Uterus (tissue), 4 donors: ENCODE results near the gene SP5. TPM values are rescaled to one million over a fixed set of nuclear protein-coding genes. Genes with fewer than 3 reads are reported as not detected.

ENCODE experiments used
- DNase-seq, 2 donors: peaks; one replicate each; pipeline ENCODE4 v3.0.0-alpha.2; 2019 to 2020
- H3K27ac ChIP-seq, 2 donors: fragments of 200-600 bp; sonication (generic); 1 replicate in 1 of 2; 2 replicates in 1 of 2; pipeline ENCODE4 v1.5.1; 2016 to 2018
- H3K27me3 ChIP-seq, 2 donors: fragments of 200-600 bp; sonication (generic); one replicate each; pipeline ENCODE4 v1.5.1; 2018 to 2019; ENCODE audit warnings: control low read depth in 1 of 2
- H3K36me3 ChIP-seq, 2 donors: fragments of 200-600 bp; sonication (generic); one replicate each; pipeline ENCODE4 v1.5.1; 2019; ENCODE audit warnings: control low read depth in 1 of 2
- H3K4me1 ChIP-seq, 2 donors: fragments of 200-600 bp; sonication (generic); one replicate each; pipeline ENCODE4 v1.5.1; 2018 to 2019; ENCODE audit warnings: control low read depth in 1 of 2
- H3K4me3 ChIP-seq, 2 donors: fragments of 200-600 bp; sonication (generic); 1 replicate in 1 of 2; 2 replicates in 1 of 2; pipeline ENCODE4 v1.5.1; 2018 to 2019; ENCODE audit warnings: mild to moderate bottlenecking in 1 of 2
- H3K9me3 ChIP-seq, 2 donors: fragments of 200-600 bp; sonication (generic); one replicate each; pipeline ENCODE4 v1.5.1; 2019; ENCODE audit warnings: control low read depth in 1 of 2
- CTCF ChIP-seq, 4 experiments: fragments of 200-600 bp in 2 of 4; fragments of 450-650 bp in 2 of 4; sonication (generic) in 2 of 4; IDR thresholded peaks; one replicate each; pipeline ENCODE4 v1.5.1; 2016 to 2019; ENCODE audit warnings: antibody characterized with exemption in 4 of 4, mild to moderate bottlenecking in 2 of 4, moderate library complexity in 1 of 4
- POLR2A ChIP-seq, 2 donors: fragments of 450-650 bp; IDR thresholded peaks; one replicate each; pipeline ENCODE4 v1.6.1; 2016; ENCODE audit warnings: antibody characterized with exemption in 2 of 2, mild to moderate bottlenecking in 1 of 2, moderate library complexity in 1 of 2
- intact Hi-C: fragments of 100-400 bp; cut with DNase I; formaldehyde crosslinking; loops from one replicate; pipeline ENCODE4 v1.15.1; 2023; ENCODE audit warnings: low total_unique reads
- total RNA-seq, 4 donors: library from RNA; depleted of rRNA in 3 of 4; stranded (reverse); fragments of >200 nt in 3 of 4; gene quantifications; one replicate each; pipeline versions ENCODE4 v1.1.0 to v1.2.4, GENCODE V29; 2014 to 2023
- donor health status: DM: yes; HTN: yes; CAD: no.

Gene SP5
- total RNA-seq, 4 donors from 2014 or later, result 0.90 to 4.2 (median 1.0) TPM; not detected in 1

DNA sequence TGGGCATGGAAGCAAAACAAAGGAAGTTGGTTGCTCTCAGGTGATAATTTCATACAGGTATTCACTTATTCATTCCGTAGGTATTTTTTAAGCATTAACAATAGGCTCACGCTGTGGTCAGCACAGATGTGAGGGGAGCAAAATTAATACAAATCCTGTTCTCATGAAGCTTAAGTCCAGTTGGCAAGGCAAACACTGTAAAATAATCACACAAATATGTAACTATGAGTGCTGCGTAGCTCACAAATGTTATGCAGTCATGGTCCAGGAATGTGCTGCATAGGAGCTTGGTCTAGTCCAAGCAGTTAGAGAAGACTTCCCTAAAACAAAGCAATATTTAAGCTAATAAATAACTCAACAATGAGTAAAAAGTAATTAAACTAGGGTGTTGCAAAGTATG lies 23.9 kb downstream of the SP5 start:
- no peak overlapping the region for H3K27ac ChIP-seq
- no peak for TF ChIP-seq POLR2A (IDR thresholded peaks at IDR 0.05)
- TF ChIP-seq CTCF (IDR thresholded peaks at IDR 0.05), result no peak
- no peaks in the 10 kb centered on the region for H3K4me1 ChIP-seq
- no peak for DNase-seq
- no peaks in the 10 kb centered on the region for H3K36me3 ChIP-seq
- no peaks in the 10 kb centered on the region for H3K9me3 ChIP-seq
- no peak overlapping the region for H3K4me3 ChIP-seq
- no peaks in the 10 kb centered on the region for H3K27me3 ChIP-seq
- intact Hi-C loops, result no loop called here

DNA sequence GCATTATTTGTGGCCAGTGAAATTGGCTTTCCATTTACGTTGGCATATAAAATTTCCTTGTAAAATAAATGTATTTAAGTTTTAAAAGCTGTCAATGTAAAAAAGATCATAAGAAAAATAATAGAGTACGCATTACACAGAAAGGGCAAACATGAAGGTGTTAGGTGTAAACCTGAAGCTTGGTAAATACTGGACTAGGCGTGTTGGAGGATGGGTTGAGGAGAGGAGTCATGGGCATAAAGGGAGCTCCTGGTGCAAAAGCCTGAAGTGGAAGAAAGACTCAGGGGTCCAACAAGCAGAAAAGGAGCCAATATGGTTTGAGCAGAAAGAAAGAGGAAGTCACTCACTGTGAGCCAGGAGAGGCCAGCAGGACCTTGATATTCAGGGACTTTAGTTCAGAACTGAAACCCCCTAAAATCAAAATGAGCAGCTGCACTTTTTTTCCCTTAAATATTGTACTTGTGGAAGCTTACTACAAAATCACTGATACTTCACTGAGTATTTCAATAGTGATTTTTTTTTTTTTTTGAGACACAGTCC lies 24.4 kb downstream of the SP5 start:
- no peak overlapping the region for H3K4me3 ChIP-seq
- H3K27ac ChIP-seq, result no peak overlapping the region
- no peaks in the 10 kb centered on the region for H3K36me3 ChIP-seq
- TF ChIP-seq CTCF (IDR thresholded peaks at IDR 0.05) (no peak), POLR2A (IDR thresholded peaks at IDR 0.05) (no peak)
- intact Hi-C loops, result no loop called here
- no peaks in the 10 kb centered on the region for H3K9me3 ChIP-seq
- H3K4me1 ChIP-seq, result no peaks in the 10 kb centered on the region
- no peak for DNase-seq
- no peaks in the 10 kb centered on the region for H3K27me3 ChIP-seq

DNA sequence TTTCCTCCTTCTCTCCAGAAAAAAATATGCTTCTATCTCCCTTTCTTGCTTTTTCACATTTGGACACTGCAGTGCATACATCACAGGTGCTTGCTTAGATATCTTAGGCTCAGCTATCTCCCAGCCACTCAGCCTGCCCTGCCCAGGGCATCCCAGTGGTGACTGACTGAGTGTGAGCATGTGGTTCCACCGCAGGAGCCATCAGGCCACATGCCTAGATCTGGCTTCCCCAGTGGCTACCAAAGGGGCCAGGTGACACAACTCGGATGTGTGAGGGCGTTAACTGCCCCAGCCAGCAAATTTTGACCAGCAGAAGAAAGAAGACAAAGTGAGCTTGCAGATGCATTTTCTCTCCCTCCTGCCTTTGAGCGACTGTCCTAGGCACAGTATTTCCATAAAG lies 25.5 kb downstream of the SP5 start:
- H3K4me1 ChIP-seq, result no peaks in the 10 kb centered on the region
- no peaks in the 10 kb centered on the region for H3K36me3 ChIP-seq
- H3K27me3 ChIP-seq, result no peaks in the 10 kb centered on the region
- H3K4me3 ChIP-seq, result no peak overlapping the region
- H3K9me3 ChIP-seq, result no peaks in the 10 kb centered on the region
- no peak overlapping the region for H3K27ac ChIP-seq
- TF ChIP-seq POLR2A (IDR thresholded peaks at IDR 0.05), result no peak
- TF ChIP-seq CTCF (IDR thresholded peaks at IDR 0.05), result no peak
- intact Hi-C loops, result no loop called here
- no peak for DNase-seq

DNA sequence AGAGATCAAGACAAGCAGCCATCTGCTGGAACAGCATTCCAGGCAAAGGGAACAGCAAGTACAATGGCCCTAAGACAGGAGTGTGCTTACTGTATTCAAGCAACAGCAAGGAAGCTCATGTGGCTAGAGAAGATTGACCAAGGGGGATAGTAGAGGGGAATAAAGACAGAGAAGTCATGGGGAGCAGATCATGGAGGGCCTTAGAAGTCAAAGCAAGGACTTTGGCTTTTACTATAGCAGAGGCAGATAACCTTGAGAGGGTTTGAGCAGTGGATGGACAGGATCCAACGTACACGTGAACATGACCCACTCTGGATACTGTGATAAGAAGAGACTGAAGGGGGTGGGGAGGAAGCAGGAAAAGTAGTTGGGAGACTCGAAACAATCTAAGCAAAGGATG lies 26.9 kb downstream of the SP5 start:
- H3K4me3 ChIP-seq, result no peak overlapping the region
- no peak for DNase-seq
- H3K27ac ChIP-seq, result no peak overlapping the region
- no peaks in the 10 kb centered on the region for H3K36me3 ChIP-seq
- H3K27me3 ChIP-seq, result no peaks in the 10 kb centered on the region
- intact Hi-C loops, result no loop called here
- no peaks in the 10 kb centered on the region for H3K4me1 ChIP-seq
- TF ChIP-seq CTCF (IDR thresholded peaks at IDR 0.05), result no peak
- no peaks in the 10 kb centered on the region for H3K9me3 ChIP-seq

- Histone ChIP-seq H3K9me3 (no peaks in the 10 kb centered on the region), H3K4me1 (no peaks in the 10 kb centered on the region), H3K36me3 (no peaks in the 10 kb centered on the region), H3K27ac (no peak overlapping the region), H3K4me3 (no peak overlapping the region), H3K27me3 (no peaks in the 10 kb centered on the region)
- no peak for DNase-seq
- TF ChIP-seq CTCF (IDR thresholded peaks at IDR 0.05) (no peak), POLR2A (IDR thresholded peaks at IDR 0.05) (no peak)
- intact Hi-C loops, result no loop called here
Observed at GRCh38 chr2:170742896-170743529, 27.9 kb downstream of the SP5 start.
